GM12801 (cell line): ENCODE results near the gene MATN1.

ENCODE experiments used
- TF ChIP-seq, protein P1 (sequence below): IDR thresholded peaks from one replicate; pipeline ENCODE4 v1.5.1; 2011; ENCODE audit warnings: control low read depth; ENCODE audit not compliant: insufficient read length; ENCODE audit errors: extremely low read depth

The MATN1 gene

DNA sequence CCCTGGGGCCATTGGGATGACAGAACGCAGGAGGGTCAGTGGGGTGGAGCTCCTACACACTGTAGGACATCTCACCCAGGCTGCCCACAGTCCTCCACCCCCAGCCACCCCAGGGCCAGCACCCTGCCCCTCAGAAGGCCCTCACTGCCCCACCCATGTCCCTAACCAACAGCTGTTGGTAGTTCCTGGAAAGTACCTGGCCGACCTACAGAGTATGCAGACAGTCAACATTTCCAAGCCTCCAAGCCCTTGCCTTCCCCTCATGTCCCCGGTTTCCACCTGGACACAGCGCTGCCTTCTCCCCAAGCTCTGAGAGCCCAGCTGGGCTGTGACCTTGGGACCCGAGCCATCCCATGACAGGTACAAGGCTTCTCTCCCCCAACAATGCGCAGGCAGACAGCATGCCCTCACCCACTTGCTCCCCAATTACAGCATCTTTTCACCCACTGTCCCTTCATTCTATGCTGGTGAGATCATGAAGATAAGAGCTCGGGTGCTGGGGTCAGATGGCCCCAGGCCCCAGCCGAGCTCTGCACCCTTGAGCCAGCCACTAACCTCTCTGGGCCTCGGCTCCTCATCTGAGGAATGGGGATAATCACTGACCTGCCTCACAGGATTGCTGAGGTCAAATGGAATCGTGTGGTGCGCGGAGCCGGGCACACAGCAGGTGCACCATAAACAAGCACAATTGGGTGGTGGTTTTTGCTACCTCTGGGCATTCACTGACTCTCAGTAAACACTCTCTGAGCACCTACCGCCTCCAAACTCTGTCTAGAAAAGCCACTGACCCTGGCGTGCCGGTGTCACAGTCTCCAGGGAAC is 23.0 kb upstream of the MATN1 start:
- TF ChIP-seq, protein P1, sequence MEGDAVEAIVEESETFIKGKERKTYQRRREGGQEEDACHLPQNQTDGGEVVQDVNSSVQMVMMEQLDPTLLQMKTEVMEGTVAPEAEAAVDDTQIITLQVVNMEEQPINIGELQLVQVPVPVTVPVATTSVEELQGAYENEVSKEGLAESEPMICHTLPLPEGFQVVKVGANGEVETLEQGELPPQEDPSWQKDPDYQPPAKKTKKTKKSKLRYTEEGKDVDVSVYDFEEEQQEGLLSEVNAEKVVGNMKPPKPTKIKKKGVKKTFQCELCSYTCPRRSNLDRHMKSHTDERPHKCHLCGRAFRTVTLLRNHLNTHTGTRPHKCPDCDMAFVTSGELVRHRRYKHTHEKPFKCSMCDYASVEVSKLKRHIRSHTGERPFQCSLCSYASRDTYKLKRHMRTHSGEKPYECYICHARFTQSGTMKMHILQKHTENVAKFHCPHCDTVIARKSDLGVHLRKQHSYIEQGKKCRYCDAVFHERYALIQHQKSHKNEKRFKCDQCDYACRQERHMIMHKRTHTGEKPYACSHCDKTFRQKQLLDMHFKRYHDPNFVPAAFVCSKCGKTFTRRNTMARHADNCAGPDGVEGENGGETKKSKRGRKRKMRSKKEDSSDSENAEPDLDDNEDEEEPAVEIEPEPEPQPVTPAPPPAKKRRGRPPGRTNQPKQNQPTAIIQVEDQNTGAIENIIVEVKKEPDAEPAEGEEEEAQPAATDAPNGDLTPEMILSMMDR, result no peak

DNA sequence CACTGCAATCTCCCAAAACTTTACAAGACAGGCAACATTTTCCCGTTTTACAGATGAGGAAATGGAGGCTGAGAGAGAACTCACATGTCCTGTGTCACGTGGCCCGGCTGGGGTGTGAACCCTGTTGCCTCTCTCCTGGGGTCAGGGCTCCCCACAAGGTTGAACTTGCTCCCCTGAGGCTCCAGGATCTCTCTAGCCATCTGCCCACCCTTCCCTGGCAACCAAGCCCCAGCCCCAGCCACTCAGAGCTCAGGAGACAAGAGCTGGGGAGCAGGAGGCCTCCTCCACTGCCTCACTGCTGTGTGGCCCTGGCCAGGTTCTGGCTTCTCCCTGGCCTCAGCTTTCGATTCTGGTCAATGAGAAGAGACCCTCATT is 22.4 kb upstream of the MATN1 start:
- TF ChIP-seq, protein P1, result no peak

DNA sequence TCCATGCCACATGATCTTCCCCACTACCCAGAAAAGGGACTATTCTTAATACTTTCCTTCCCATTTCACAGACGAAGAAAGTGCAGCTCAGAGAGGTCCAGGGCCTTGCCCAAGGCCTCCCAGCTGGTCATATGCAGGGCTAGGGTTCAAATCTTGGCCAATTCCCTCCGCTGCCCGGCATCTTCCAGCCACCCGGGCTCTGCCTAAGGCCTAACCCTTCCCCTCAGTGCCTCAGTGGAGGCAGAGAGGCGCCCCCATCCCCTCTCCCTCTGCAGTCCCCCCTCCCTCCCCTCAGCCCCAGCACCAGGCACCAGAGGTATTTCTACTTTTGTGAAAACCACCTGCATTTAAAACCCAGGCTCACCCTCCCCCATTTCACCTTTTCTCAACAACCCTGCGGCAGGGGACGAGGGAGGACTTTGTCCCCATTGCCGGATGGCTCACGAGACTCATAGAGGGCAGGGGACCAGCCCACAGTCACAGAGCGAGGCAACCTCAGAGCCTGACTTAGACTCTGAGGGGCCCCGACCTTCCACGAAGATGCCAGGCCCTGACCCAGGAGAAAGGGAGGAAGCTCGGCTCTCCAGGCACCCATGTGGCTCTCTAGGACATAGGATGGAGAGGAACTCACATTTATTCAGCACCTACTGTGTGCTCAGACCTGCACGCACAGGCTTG is 21.9 kb upstream of the MATN1 start:
- TF ChIP-seq, protein P1, result no peak

DNA sequence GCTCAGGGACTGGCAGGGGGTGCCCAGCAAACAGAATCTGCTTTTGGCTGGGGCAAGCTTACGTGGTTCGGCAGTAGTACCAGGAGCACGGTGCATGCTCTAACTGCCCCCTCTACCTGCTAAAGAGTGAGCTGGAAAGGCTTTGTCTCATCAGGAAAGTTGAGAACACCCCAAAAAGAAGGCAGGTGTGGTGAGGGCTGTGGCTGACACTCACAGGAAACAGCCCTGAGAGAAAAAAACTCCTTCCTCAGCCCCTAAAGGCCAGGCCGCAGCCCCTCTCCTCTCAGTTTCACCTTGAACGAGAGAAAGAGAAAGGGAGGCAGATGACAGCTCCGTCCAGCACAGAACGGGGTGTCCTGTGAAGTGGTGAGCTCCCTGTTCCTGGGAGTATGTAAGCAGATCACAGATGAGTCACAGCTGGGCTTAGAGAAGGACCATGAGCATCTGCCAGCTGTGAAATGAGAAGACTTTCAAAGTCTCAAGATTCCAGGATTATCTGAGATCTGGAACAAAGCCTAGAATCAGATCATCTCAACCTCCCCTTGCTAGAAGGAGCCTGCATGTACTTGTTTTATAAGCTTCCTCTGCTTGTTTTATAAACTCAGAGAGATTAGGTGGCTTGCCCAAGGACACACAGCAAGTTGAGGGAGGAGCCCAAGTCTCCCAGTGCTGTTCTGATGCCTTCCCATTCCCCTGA is 20.8 kb upstream of the MATN1 start:
- TF ChIP-seq, protein P1, result no peak

DNA sequence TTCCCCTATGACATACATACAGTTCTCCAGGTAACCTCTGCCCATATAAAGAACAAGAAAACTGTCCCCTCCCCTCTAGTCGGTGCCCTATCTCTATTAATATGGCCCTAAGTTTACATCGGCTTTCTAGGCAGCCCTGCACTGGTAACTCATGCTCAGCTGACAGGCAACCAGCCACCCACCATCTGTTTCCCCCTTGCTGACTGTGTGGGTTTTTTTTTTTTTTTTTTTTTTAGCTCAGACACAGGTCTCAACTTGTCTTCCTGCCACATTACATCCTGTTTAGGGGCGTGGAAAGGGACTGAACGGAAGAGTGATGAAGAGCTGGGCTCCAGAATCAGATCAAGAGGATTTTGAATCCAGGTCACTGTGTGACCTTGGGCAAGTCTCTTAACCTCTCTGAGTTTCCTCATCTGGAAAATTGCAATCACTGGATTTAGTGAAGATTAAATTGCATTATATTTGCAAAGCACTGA is 20.2 kb upstream of the MATN1 start:
- TF ChIP-seq, protein P1, result no peak

DNA sequence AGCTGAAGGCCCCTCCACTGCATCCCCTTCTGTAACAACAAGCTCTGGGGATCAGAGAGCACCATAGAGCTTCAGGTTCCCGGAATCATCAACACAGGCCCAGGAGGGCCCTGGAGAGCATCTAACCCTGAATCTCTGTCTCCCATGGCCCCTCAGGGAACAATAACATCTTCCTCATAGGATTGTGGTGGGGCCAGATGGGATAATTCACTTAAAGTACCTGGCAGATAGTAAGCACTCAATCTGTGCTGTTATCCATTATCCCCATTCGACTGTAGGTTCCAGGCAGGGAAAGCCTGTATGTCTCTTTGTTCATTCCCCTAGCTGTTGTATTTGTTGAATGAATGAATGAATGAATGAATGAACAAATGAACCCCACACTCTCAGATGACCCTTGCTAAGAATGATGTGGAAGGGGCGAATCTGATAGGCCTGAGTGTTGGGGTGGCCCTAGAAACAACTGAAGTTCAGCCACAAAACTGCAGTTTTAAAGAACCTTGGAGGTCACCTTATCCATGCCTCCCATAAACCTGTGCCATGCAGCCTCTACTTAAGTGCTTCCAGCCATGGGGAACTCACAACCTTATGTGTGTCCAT is 19.7 kb upstream of the MATN1 start:
- TF ChIP-seq, protein P1, result no peak
